PC-9 (cell line): ENCODE data around the gene PAK1IP1. TPM values are rescaled to one million over a fixed set of nuclear protein-coding genes. Genes with fewer than 3 reads are reported as not detected.

Experiments used
- BruUV-seq: library from RNA; stranded (reverse); fragments of 400-500 nt; replicated peaks from 2 replicates; lab custom pipeline; 2021; lab: Mats Ljungman, UMichigan
- CTCF ChIA-PET: fragments of 300-600 bp; sonication (Branson Sonifier 250); formaldehyde crosslinking; loops from one replicate; lab custom pipeline; 2022; ENCODE audit warnings: antibody characterized with exemption; lab: Charles Lee
- POLR2A ChIA-PET: fragments of 300-600 bp; sonication (Branson Sonifier 250); formaldehyde crosslinking; loops from one replicate; lab custom pipeline; 2022; ENCODE audit warnings: antibody characterized with exemption; ENCODE audit not compliant: unreplicated experiment; lab: Charles Lee
- DNase-seq, 2 experiments: peaks; one replicate each; pipeline versions ENCODE4 v3.0.0 to v3.0.0-alpha.2; 2015 to 2022; ENCODE audit warnings: mixed read lengths in 1 of 2
- H2AFZ ChIP-seq: fragments of 200-600 bp; sonication (generic); 2 replicates; pipeline ENCODE4 v1.8.1; 2017; ENCODE audit warnings: antibody characterized with exemption
- H3F3A ChIP-seq: fragments of 200-600 bp; sonication (generic); 2 replicates; pipeline ENCODE4 v1.8.1; 2017; ENCODE audit warnings: antibody characterized with exemption, mild to moderate bottlenecking, low read depth; ENCODE audit not compliant: insufficient read depth
- H3K27ac ChIP-seq: fragments of 200-600 bp; sonication (generic); 2 replicates; pipeline ENCODE4 v1.6.1; 2016; ENCODE audit warnings: mixed run types
- H3K27me3 ChIP-seq: fragments of 200-600 bp; sonication (generic); 2 replicates; pipeline ENCODE4 v1.6.1; 2016; ENCODE audit warnings: low read depth, mixed run types; ENCODE audit not compliant: insufficient read depth
- H3K36me3 ChIP-seq: fragments of 200-600 bp; sonication (generic); 2 replicates; pipeline ENCODE4 v1.6.1; 2016; ENCODE audit warnings: low read depth, mixed run types
- H3K4me1 ChIP-seq: fragments of 200-600 bp; sonication (generic); replicated peaks from 2 replicates; pipeline ENCODE4 v1.6.1; 2016; ENCODE audit warnings: mixed run types; ENCODE audit not compliant: insufficient read depth
- H3K4me2 ChIP-seq: fragments of 200-600 bp; sonication (generic); 2 replicates; pipeline ENCODE4 v1.6.1; 2017; ENCODE audit warnings: mixed run types
- H3K4me3 ChIP-seq: fragments of 200-600 bp; sonication (generic); 2 replicates; pipeline ENCODE4 v1.6.1; 2016; ENCODE audit warnings: mixed run types
- H3K79me2 ChIP-seq: fragments of 200-600 bp; sonication (generic); 2 replicates; pipeline ENCODE4 v1.6.1; 2017; ENCODE audit warnings: low read depth, mixed run types
- H3K9me2 ChIP-seq: fragments of 200-600 bp; sonication (generic); 2 replicates; pipeline ENCODE4 v1.8.1; 2017; ENCODE audit warnings: mild to moderate bottlenecking; ENCODE audit not compliant: insufficient read depth
- H3K9me3 ChIP-seq: fragments of 200-600 bp; sonication (generic); 2 replicates; pipeline ENCODE4 v1.8.1; 2016; ENCODE audit warnings: low read depth; ENCODE audit not compliant: insufficient read depth
- H4K20me1 ChIP-seq: fragments of 200-600 bp; sonication (generic); 2 replicates; pipeline ENCODE4 v1.8.1; 2017; ENCODE audit not compliant: insufficient read depth
- EZH2 ChIP-seq: fragments of 200-600 bp; sonication (generic); IDR thresholded peaks from 2 replicates; pipeline ENCODE4 v1.8.0; 2017; ENCODE audit warnings: antibody characterized with exemption, low read depth
- intact Hi-C: fragments of 100-400 bp; cut with micrococcal nuclease; formaldehyde crosslinking; loops from one replicate; pipeline ENCODE4 v1.10.0; 2022; ENCODE audit not compliant: unreplicated experiment
- total RNA-seq: library from RNA; stranded (reverse); gene quantifications from 2 replicates; pipeline ENCODE4 v1.2.3, GENCODE V29; 2021
- TF ChIP-seq, protein P1 (sequence below): fragments of 200-600 bp; sonication (generic); conservative IDR thresholded peaks from 2 replicates; pipeline ENCODE4 v1.6.1; 2017; ENCODE audit warnings: mixed run types, antibody characterized with exemption, mild to moderate bottlenecking, moderate library complexity

The PAK1IP1 gene
- total RNA-seq, 1 experiment from 2014 or later, result 15.2 TPM

DNA sequence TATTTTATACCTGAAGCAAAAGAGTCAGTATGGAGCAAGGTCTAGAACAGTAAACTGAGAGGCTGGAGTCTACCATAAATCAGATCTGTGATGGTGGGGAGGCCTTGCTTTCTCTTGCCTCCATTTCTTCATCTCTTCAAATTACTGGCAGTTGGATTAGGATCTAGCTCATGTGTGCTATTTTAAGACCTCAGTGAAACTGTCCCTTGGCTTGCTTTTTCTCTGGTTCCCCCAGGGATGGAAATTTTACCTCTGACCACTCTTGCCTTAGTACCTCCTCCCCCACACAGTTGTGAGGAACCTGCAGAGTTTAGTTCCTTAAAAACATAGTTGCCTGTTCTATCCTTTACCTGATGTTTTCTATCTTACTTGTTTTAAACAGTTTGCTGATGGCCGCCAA, 61.3 kb downstream of the PAK1IP1 start:
- TF ChIP-seq, protein P1, sequence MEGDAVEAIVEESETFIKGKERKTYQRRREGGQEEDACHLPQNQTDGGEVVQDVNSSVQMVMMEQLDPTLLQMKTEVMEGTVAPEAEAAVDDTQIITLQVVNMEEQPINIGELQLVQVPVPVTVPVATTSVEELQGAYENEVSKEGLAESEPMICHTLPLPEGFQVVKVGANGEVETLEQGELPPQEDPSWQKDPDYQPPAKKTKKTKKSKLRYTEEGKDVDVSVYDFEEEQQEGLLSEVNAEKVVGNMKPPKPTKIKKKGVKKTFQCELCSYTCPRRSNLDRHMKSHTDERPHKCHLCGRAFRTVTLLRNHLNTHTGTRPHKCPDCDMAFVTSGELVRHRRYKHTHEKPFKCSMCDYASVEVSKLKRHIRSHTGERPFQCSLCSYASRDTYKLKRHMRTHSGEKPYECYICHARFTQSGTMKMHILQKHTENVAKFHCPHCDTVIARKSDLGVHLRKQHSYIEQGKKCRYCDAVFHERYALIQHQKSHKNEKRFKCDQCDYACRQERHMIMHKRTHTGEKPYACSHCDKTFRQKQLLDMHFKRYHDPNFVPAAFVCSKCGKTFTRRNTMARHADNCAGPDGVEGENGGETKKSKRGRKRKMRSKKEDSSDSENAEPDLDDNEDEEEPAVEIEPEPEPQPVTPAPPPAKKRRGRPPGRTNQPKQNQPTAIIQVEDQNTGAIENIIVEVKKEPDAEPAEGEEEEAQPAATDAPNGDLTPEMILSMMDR, result no peak
- TF ChIP-seq EZH2, result no peak
- CTCF ChIA-PET, result no interaction called here

More for the DNA sequence above, 61.3 kb downstream of the PAK1IP1 start:
- H4K20me1 ChIP-seq, result no peaks in the 10 kb centered on the region; the same call in 1 of the 2 replicates
- no peak overlapping the region for H3K4me3 ChIP-seq
- no peaks in the 10 kb centered on the region for H3K9me2 ChIP-seq
- no peak overlapping the region for H2AFZ ChIP-seq
- no peak overlapping the region for H3K4me2 ChIP-seq
- peaks cover 21% of the 10 kb centered on the region for H3K4me1 ChIP-seq
- DNase-seq, result no peak
- no peaks in the 10 kb centered on the region for H3K27me3 ChIP-seq
- peaks cover 8% of the 10 kb centered on the region; the same call in 1 of the 2 replicates for H3K79me2 ChIP-seq
- POLR2A ChIA-PET, result no interaction called here
- H3K27ac ChIP-seq, result no peak overlapping the region
- no peaks in the 10 kb centered on the region for H3K9me3 ChIP-seq
- peaks cover 30% of the 10 kb centered on the region for H3F3A ChIP-seq
- H3K36me3 ChIP-seq, result no peaks in the 10 kb centered on the region
- no TSS peak for BruUV-seq
- intact Hi-C loops, result no loop called here

Other genes starting within 250 kb of the PAK1IP1 start
- 28.4 and 35.7 TPM in 2 replicates for gene GCNT2, start 173.6 kb upstream of the PAK1IP1 start, total RNA-seq
- 6.1 and 6.2 TPM in 2 replicates for gene C6orf52, start 356 bp upstream of the PAK1IP1 start, total RNA-seq
- 154 and 166 TPM in 2 replicates for gene TMEM14C, start 28.1 kb downstream of the PAK1IP1 start, total RNA-seq
- gene TMEM14B, start 52.8 kb downstream of the PAK1IP1 start, total RNA-seq, result 139 and 168 TPM in 2 replicates
- gene MAK, start 143.6 kb downstream of the PAK1IP1 start, total RNA-seq, result 0.85 and 1.6 TPM in 2 replicates
- gene GCM2, start 187.1 kb downstream of the PAK1IP1 start, total RNA-seq, result not detected in 2 replicates
- 12.6 and 15.7 TPM in 2 replicates for gene SYCP2L, start 192.1 kb downstream of the PAK1IP1 start, total RNA-seq